Measurements from ENCODE around the gene GNA14.

Gene GNA14

GRCh38 chr9:77486968-77487367, 161.2 kb downstream of the GNA14 start:
- no peak for DNase-seq

DNA sequence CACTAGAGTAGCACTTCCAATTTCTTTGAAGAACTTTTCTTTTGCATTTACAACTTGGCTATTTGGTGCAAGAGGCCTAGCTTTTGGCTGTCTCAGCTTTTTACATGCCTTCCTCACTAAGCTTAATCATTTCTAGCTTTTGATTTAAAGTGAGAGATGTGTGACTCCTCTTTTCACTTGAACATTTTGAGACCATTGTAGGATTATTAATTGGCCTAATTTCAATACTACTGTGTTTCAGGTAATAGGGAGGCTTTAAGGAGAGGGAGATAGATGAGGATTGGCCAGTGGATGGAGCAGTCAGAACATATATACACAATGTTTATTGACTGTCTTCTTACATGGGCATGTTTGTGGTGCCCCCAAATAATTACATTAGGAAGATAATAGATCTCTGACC, 161.7 kb downstream of the GNA14 start:
- no peak for DNase-seq

GRCh38 chr9:77475641-77476473, 172.3 kb downstream of the GNA14 start:
- DNase-seq, result peak; percentile 81

DNA sequence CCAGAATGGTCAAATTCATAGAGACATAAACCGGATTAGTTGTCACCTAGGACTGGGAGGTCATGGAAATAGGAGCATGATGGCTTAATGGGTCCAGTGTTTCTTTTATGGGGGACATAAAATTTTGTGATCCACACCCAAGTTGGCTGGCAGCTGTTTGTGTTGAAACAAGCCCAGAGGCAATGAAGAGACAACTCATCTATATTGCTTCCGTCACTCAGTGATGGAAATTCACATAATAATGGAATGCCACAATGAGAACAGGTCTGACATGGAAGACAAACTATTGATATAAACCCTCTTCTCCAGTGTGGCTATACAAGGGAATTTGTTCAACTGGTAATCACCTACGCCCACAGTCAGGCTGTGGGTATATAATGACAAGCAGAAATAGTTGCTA, 173.2 kb downstream of the GNA14 start:
- DNase-seq, result no peak

DNA sequence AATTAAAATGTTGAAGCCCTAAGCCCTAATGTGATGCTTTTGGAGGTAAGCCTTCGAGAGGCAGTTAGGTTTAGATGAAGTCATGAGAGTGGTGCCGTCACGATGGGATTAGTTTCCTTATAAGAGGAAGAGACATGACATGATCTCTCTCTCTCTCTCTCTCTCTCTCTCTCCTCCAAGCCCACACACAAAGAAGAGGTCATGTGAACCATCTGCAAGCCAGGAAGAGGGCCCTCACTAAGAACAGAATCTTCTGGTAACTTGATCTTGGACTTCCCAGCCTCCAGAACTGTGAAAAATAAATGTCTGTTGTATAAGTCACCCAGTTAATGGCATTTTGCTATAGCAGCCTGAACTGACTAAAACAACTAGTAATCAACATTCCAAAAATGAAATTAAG, 175.5 kb downstream of the GNA14 start:
- peak; percentile 46 for DNase-seq

DNA sequence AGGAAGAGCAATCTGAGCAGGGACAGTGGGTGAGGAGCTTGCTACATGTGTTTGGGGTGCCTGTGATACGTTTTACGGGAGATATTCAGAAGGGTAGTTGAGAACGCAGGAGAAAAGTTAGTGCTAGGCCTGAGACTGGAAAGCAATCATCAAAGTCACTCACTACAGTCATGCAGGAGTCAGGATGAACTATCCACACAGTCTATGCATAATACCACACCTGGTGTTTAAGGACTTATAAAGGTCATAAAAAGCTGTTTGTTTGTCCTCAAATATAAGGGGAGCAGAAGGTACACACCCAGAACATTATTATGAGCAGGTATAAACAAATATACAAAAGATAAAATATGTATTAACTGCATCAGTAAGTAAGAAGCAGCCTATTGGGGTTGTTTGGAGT, 176.6 kb downstream of the GNA14 start:
- DNase-seq, result no peak

DNA sequence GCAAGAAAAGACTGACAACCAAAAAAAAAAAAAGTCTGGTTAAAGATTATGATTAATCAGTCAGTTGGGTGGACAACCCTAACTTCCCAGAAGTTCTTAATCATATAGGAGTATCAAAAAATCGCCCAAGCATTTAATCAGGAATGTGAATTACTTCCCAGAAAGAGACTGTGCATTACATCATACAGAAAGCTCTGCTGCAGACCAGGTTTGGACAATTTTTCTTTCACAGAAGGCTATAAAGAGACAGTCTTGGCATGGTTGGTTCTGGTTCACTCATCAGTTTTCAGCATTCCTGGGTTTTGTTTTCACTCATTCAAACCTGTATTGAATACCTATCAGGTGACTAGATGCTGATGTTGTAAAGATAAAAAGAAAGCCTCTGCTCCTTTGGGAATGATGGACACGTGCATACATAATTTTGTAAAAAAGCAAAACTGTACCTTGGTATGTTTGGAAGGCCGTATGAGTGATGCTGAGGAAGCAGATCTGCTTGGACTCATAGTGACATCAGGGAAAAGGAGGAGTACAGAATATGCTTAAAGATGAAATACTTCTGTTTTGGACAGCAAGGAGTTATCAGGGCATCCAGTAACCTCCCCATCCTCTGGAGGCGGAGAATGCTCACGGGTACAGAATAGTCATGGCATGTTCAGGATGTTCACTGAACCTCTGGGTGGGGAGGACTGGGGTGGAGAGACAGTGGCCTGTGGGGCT, 178.4 kb downstream of the GNA14 start:
- DNase-seq, result peak; percentile 76

DNA sequence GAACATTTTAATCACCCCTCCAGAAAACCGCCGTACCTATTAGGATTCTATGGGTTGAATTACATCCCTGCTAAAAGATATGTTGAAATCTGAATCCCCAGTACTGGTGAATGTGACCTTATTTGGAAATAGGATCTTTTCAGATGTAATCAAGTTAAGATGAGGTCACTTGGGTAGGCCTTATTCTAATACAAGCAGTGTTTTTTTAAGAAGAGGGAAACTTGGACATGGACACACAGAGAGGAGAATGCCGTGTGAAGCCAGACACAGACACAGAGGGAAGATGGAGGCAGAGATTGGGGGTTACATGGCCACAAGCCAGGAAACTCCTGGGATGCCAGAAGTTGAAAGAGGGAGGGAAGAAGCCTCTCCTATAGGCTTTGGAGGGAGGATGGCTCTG, 183.5 kb downstream of the GNA14 start:
- peak; percentile 71 for DNase-seq

DNA sequence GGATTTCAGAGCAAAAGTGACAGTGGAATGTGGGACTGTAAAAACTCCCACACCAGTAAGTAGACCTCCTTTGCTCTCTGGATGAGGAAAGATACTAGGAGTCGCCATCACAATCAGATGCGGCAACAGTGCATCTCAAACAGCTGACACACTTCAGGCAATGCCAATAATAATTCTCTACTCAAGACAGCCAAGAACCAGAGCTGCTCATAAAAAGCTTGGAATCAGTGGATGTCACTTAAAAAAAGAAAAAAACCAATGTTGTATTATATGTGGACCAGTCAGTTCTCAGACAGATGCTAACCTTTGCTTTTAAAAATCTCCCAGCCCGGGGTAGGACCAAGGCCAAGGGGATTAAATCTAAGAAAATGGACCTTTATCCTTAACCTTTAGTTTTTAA, 185.0 kb downstream of the GNA14 start:
- DNase-seq, result no peak

DNA sequence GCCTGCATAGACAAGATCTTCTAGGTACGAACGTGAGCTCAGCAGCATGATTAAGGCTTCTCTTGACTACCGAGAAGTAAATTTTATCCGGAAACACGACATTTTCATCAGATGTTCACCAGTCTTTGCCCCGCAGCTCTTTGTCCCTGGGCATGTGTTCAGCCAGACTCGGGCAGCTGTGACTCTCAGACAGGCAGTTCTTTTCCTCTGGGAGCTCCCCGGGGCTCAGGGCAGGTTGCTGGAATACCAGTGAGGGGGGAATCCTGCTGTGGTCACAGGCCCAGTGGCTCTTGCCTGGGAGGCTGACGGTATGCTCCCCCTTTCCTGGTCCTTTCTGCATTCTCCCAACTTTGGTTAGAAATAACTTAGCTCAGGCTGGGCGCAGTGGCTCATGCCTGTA, 186.1 kb downstream of the GNA14 start:
- DNase-seq, result no peak

DNA sequence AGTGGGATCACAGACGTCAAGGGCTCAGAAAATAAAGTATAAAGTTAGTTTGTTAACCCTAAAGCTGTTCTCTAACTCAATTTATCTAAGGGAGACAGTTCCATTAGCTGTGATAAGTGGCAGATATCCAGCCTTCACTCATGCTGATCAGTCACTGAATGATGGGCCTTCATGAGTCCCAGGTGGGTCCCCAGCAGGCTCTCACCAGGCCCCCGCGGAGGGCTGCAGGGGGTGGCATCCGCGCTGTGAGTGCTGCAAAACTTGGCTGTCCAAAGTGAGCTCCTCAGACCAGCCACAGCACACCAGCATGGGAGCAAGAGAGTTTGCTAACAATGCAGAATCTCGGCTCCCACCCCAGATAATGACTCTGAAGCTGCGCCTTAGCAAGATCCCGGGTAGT, 187.2 kb downstream of the GNA14 start:
- DNase-seq, result no peak

- peak; percentile 78 for DNase-seq
Measured at GRCh38 chr9:77457916-77458592, 190.1 kb downstream of the GNA14 start.

- DNase-seq, result peak; percentile 88
Measured at GRCh38 chr9:77456829-77457437, 191.2 kb downstream of the GNA14 start.

DNA sequence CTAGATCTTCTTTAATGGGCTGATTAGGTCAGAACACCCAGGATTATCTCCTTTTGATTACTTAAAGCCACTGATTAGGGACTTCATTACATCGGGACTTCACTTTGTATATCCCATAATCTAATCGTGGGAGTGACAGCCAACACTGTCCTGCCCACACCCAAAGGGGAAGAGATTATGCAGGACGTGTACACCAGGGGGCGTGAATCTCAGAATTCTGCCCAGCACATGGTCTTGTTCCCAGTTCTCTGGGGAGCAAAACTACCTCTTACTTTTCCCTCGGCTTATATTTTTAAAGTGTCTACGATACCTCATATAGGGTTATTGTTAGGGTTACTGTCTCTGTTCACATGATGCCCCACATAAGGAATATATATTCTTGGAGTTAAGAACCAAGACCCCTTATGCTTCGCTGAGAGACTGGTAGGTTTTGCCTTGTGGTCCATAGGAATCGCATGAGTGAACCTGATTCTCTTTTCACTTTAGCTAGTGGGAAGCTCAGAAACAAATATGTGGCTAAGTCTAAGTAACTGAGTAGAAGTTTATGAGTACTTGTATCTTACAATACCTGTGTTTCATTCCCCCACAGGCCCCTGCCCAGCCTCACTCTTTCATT, 192.7 kb downstream of the GNA14 start:
- DNase-seq, result no peak

DNA sequence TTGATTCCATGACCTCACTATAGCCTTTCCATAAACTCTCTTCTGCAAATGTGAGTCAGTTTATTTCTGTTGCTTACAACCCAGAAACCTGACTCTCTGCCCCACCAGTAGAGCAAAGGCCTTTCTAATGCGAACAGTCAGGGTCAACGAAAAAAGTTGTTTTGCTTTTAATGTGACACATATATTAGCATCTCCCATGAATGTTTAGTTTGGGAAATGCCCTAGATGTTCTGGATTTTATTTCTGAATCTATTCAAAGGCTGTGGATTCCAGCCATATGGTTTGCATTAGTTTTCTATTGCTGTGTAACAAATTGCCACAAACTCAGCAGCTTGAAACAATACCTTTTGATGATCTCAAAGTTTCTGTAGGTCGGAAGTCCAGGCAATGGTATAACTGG, 193.5 kb downstream of the GNA14 start:
- DNase-seq, result peak; percentile 91

DNA sequence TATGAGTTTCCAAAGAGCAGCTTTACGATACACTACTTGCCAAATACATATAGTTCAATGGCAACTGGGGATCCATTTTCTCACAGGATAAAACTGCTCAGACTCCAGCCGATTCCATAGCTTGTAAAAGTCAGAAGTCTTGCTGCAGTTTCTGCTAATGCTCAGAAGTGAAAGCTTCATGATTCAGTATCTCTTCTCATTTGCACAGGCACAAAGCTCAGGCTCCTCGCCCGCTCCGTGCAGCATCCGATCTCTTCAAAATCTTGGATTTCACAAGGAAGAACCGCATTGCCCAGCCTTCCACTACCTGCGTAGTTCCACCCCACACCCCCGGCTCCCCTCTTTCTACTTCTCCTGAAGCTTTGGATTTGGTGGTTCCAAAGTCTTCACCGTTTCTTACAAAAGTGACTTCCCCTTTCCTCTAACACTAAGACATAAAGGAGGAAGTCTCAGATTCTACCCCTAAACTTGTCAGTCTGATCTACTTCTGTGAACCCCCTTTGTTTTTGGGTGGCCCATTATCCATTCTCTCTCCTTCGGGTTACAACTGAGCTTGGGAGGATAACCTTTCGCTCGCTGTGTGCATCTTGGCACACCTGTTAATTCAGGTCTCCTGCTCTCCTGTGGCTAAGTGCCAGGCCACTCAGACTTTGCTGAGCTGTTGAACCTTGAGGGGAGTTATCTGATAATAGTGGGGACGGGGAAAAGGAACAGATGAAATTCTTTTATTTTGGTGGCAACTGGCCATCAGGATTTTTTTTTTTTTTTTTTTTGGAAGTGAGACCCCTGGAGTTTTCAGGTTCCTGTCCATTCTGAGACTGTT, 194.1 kb downstream of the GNA14 start:
- DNase-seq, result no peak

- DNase-seq, result no peak
Measured at GRCh38 chr9:77451507-77451906, 196.6 kb downstream of the GNA14 start.

GRCh38 chr9:77450085-77450475, 198.0 kb downstream of the GNA14 start:
- DNase-seq, result no peak

DNA sequence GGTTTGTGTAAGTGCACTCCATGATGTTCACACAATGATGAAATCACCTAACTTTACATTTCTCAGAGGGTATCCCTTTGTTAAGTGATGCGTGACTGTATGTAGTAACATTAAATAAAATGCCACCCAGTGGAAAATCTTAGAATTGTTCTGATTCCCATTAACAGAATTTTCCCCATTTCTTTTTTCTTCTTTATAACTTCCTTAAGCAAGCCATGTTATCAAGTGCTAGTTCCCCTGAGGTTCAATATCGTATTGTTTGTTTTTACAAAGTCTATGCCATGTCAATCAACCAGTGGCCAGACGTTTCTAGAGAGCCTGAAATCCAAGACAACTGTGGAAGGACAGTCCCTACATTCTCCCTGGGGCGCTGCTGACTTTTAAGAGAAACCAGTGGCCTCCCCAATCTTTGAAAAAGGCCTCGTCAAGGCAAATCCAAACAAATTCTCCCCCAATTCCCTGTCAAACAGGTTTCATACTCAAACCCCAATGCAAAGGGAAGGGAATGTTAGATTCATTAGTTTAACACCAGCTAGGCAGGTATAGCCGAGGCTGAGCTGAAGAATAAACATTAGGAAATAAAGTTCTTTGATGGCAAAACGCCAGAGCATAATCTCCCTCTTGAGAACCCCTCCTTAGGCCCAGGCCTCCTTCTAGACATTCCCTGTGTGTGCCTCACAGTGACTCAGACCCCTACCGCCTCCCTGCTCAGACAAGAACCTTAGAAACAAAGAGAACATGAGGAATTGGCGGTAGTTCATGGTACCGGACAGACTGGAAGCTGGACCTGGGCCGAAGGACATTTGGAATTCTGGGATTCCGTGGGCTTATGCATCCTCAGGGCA, 198.7 kb downstream of the GNA14 start:
- DNase-seq, result peak; percentile 80

DNA sequence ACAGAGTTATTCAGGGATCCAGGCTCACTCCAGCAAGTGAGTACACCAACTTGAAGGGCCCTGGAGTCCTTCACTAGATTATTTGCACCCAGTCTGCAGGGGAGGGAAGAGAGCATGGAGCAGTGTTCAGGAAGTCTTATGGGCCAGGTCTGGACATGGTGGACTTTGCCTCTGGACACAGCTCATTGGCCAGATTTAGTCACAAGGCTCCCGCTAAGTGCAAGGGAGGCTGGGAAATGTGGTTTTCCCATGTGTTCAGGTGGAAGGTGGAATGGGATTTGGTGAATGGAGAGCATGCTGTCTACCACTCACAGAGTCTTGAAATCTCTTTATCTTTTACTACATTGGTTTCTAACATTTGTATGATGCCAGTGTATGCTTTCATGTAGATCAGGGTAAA, 200.5 kb downstream of the GNA14 start:
- DNase-seq, result no peak

DNA sequence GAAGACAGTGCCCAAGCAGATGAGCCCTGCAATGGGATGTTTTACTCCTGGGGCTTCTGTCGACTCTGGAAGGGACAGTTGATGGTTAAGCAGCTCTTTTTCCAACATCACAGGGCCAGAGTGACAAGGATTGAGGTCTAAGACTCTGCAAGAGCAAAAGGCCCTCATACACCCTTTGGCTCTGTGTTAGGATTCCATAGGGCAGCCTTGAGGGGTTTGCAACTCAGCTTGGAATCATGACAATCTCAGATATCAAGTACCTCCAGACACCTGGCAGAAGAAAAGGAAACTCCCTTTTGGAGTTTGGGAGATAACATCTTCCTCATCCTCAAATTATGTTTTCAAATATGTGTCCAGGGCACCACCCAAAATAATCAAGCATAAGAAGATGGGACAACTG, 205.7 kb downstream of the GNA14 start:
- DNase-seq, result no peak
